Liver (tissue), 9 donors: ENCODE results near the gene TCF12. TPM values are rescaled to one million over a fixed set of nuclear protein-coding genes. Genes with fewer than 3 reads are reported as not detected.

Source experiments
- DNase-seq: peaks from one replicate; pipeline ENCODE4 v3.0.0-alpha.2; 2017; ENCODE audit warnings: low spot score
- H3K27ac ChIP-seq, 2 donors: one replicate each; pipeline ENCODE4 v1.7.0; 2013; ENCODE audit warnings: inconsistent platforms in 2 of 2, low read length in 2 of 2, control low read depth in 1 of 2, low read depth in 1 of 2, mild to moderate bottlenecking in 1 of 2
- H3K27me3 ChIP-seq, 4 donors: one replicate each; pipeline versions ENCODE4 v1.6.1 to v1.7.0; 2013; ENCODE audit warnings: low read length in 3 of 4, inconsistent platforms in 1 of 4, mild to moderate bottlenecking in 1 of 4, moderate library complexity in 1 of 4; ENCODE audit not compliant: control insufficient read depth in 4 of 4, insufficient read depth in 4 of 4
- H3K36me3 ChIP-seq, 4 donors: one replicate each; pipeline versions ENCODE4 v1.6.1 to v1.7.0; 2013; ENCODE audit warnings: low read length in 3 of 4, mild to moderate bottlenecking in 3 of 4, low read depth in 1 of 4, moderate library complexity in 1 of 4; ENCODE audit not compliant: control insufficient read depth in 4 of 4, insufficient read depth in 3 of 4
- H3K4me1 ChIP-seq, 4 donors: one replicate each; pipeline versions ENCODE4 v1.6.1 to v1.7.0; 2013; ENCODE audit warnings: low read length in 3 of 4, mild to moderate bottlenecking in 3 of 4, moderate library complexity in 1 of 4; ENCODE audit not compliant: control insufficient read depth in 4 of 4, insufficient read depth in 4 of 4
- H3K4me3 ChIP-seq, 3 donors: one replicate each; pipeline versions ENCODE4 v1.6.1 to v1.7.0; 2013; ENCODE audit warnings: low read length in 3 of 3, control low read depth in 1 of 3, low read depth in 1 of 3, mild to moderate bottlenecking in 1 of 3
- H3K9ac ChIP-seq, 2 donors: one replicate each; pipeline ENCODE4 v1.7.0; 2013; ENCODE audit warnings: low read length in 2 of 2, mild to moderate bottlenecking in 2 of 2, moderate library complexity in 2 of 2, control low read depth in 1 of 2, low read depth in 1 of 2
- H3K9me3 ChIP-seq, 4 donors: one replicate each; pipeline versions ENCODE4 v1.6.1 to v1.7.0; 2013; ENCODE audit warnings: low read length in 3 of 4; ENCODE audit not compliant: control insufficient read depth in 4 of 4
- ATF3 ChIP-seq: IDR thresholded peaks from 2 replicates; pipeline ENCODE4 v1.6.1; 2016; ENCODE audit warnings: antibody characterized with exemption
- EGR1 ChIP-seq, 2 donors: IDR thresholded peaks; 2 replicates each; pipeline ENCODE4 v1.6.1; 2016 to 2018; ENCODE audit warnings: antibody characterized with exemption in 2 of 2, low read depth in 2 of 2
- FOXA1 ChIP-seq: IDR thresholded peaks from 2 replicates; pipeline ENCODE4 v1.6.1; 2016; ENCODE audit warnings: antibody characterized with exemption
- FOXA2 ChIP-seq: IDR thresholded peaks from 2 replicates; pipeline ENCODE4 v1.6.1; 2016; ENCODE audit warnings: antibody characterized with exemption
- GABPA ChIP-seq, 2 donors: IDR thresholded peaks in 1 of 2; conservative IDR thresholded peaks in 1 of 2; 2 replicates each; pipeline ENCODE4 v1.6.1; 2016; ENCODE audit warnings: antibody characterized with exemption in 2 of 2, mild to moderate bottlenecking in 1 of 2, moderate library complexity in 1 of 2
- HNF4A ChIP-seq, 2 donors: conservative IDR thresholded peaks; 2 replicates each; pipeline ENCODE4 v1.6.1; 2016; ENCODE audit warnings: antibody characterized with exemption in 2 of 2, mild to moderate bottlenecking in 2 of 2
- HNF4G ChIP-seq: IDR thresholded peaks from 2 replicates; pipeline ENCODE4 v1.6.1; 2016; ENCODE audit warnings: antibody characterized with exemption
- JUND ChIP-seq, 2 donors: IDR thresholded peaks; 2 replicates each; pipeline ENCODE4 v1.6.1; 2016; ENCODE audit warnings: antibody characterized with exemption in 2 of 2
- MAX ChIP-seq: IDR thresholded peaks from 2 replicates; pipeline ENCODE4 v1.6.1; 2016; ENCODE audit warnings: antibody characterized with exemption
- RAD21 ChIP-seq, 2 donors: IDR thresholded peaks; 2 replicates each; pipeline ENCODE4 v1.6.1; 2016; ENCODE audit warnings: antibody characterized with exemption in 2 of 2, mild to moderate bottlenecking in 2 of 2
- REST ChIP-seq: IDR thresholded peaks from 2 replicates; pipeline ENCODE4 v1.6.1; 2016; ENCODE audit warnings: antibody characterized with exemption, mild to moderate bottlenecking
- RXRA ChIP-seq, 2 donors: IDR thresholded peaks; 2 replicates each; pipeline ENCODE4 v1.6.1; 2017 to 2018; ENCODE audit warnings: antibody characterized with exemption in 2 of 2, mild to moderate bottlenecking in 1 of 2
- SP1 ChIP-seq: IDR thresholded peaks from 2 replicates; pipeline ENCODE4 v1.6.1; 2018; ENCODE audit warnings: antibody characterized with exemption, mild to moderate bottlenecking
- TAF1 ChIP-seq: conservative IDR thresholded peaks from 2 replicates; pipeline ENCODE4 v1.6.1; 2016; ENCODE audit warnings: antibody characterized with exemption, mild to moderate bottlenecking
- YY1 ChIP-seq: IDR thresholded peaks from 2 replicates; pipeline ENCODE4 v1.6.1; 2016; ENCODE audit warnings: antibody characterized with exemption, mild to moderate bottlenecking
- WGBS: extraction: QIAGEN DNeasy Blood & Tissue Kit; methylation state at CpG from one replicate; pipeline ENCODE4 v1.1.7; 2013; 5-methylcytosine and 5-hydroxymethylcytosine counted together
- polyA plus RNA-seq, 2 donors: library from polyadenylated mRNA; stranded (reverse) in 1 of 2; unstranded in 1 of 2; fragments of 200-250 nt in 1 of 2; fragments of >200 nt in 1 of 2; fragmentation: Nextera tagmentation in 1 of 2; extraction: Ambion mirVana in 1 of 2; gene quantifications; one replicate each; pipeline versions ENCODE4 v1.2.1 to v1.2.3, GENCODE V29; 2013 to 2015
- total RNA-seq, 2 donors: library from RNA; depleted of rRNA; stranded (reverse); fragments of >200 nt; gene quantifications; one replicate each; pipeline ENCODE4 v1.2.3, GENCODE V29; 2014
- donor health status: healthy.
- donor health status: healthy.
- donor health status: healthy.
- donor health status: healthy.
- donor health status: healthy.

TCF12 gene
- total and polyA plus RNA-seq, 4 donors = 8.7 to 38.3 (median 22.3) TPM

- TF ChIP-seq REST (no peak), FOXA2 (no peak), TAF1 (no peak), GABPA (IDR thresholded peaks at IDR 0.05 in 1 of 2, conservative IDR thresholded peaks at IDR 0.05 in 1 of 2) (no peak), EGR1 (IDR thresholded peaks at IDR 0.05; ENCODE audit: low read depth in 2 of 2) (no peak)
Observed at GRCh38 chr15:57084192-57084591, 165.7 kb downstream of the TCF12 start (continued).

GRCh38 chr15:57085267-57085666, 166.8 kb downstream of the TCF12 start:
- no peak for DNase-seq
- H3K36me3 ChIP-seq = no peaks in the 10 kb centered on the region
- H3K27ac ChIP-seq = no peak overlapping the region
- H3K9ac ChIP-seq = no peak overlapping the region
- no peaks in the 10 kb centered on the region for H3K4me1 ChIP-seq
- H3K9me3 ChIP-seq = no peaks in the 10 kb centered on the region
- WGBS = 94% methylated on average over 4 of the region's 4 CpGs
- no peaks in the 10 kb centered on the region for H3K27me3 ChIP-seq
- no peak for TF ChIP-seq JUND (IDR thresholded peaks at IDR 0.05)
- no peak for TF ChIP-seq YY1
- TF ChIP-seq MAX = no peak
- TF ChIP-seq REST = no peak
- TF ChIP-seq FOXA1 = no peak
- TF ChIP-seq RXRA (IDR thresholded peaks at IDR 0.05) = no peak
- TF ChIP-seq ATF3 = no peak
- no peak for TF ChIP-seq SP1
- no peak for TF ChIP-seq TAF1
- no peak for TF ChIP-seq HNF4G
- TF ChIP-seq RAD21 (IDR thresholded peaks at IDR 0.05) = no peak
- TF ChIP-seq HNF4A (conservative IDR thresholded peaks at IDR 0.05) = no peak
- no peak overlapping the region for H3K4me3 ChIP-seq
